Fibroblast of skin of left quadriceps (primary cell): ENCODE measurements around the gene SPO11.
A peak's percentile ranks its signal among the peaks of the same experiment; 100 is the strongest.

Experiments
- DNase-seq, 2 experiments: peaks; one replicate each; pipeline ENCODE4 v3.0.0-alpha.2; 2013; ENCODE audit warnings: low read depth in 2 of 2

Gene SPO11

GRCh38 chr20:57375652-57376230, 46.1 kb downstream of the SPO11 start:
- DNase-seq = no peak

- no peak for DNase-seq
Observed at GRCh38 chr20:57377350-57377749, 47.7 kb downstream of the SPO11 start.

- no peak for DNase-seq
Observed at GRCh38 chr20:57378107-57378506, 48.5 kb downstream of the SPO11 start.

GRCh38 chr20:57378646-57379262, 49.2 kb downstream of the SPO11 start:
- no peak for DNase-seq

GRCh38 chr20:57379263-57379647, 49.7 kb downstream of the SPO11 start:
- DNase-seq = no peak

- no peak for DNase-seq
Observed at GRCh38 chr20:57380081-57380750, 50.6 kb downstream of the SPO11 start.

- DNase-seq = peak in 1 of 2 experiments; percentile 36
Observed at GRCh38 chr20:57381596-57382503, 52.2 kb downstream of the SPO11 start.

- no peak for DNase-seq
Observed at GRCh38 chr20:57382516-57382915, 52.9 kb downstream of the SPO11 start.

- DNase-seq = no peak
Observed at GRCh38 chr20:57383447-57384347, 54.1 kb downstream of the SPO11 start.

GRCh38 chr20:57384486-57384885, 54.9 kb downstream of the SPO11 start:
- DNase-seq = no peak

- no peak for DNase-seq
Observed at GRCh38 chr20:57384953-57385761, 55.6 kb downstream of the SPO11 start.

- no peak for DNase-seq
Observed at GRCh38 chr20:57385940-57386339, 56.3 kb downstream of the SPO11 start.

- no peak for DNase-seq
Observed at GRCh38 chr20:57386762-57387161, 57.2 kb downstream of the SPO11 start.

- DNase-seq = no peak
Observed at GRCh38 chr20:57387463-57387862, 57.9 kb downstream of the SPO11 start.

GRCh38 chr20:57387945-57388371, 58.4 kb downstream of the SPO11 start:
- DNase-seq = no peak

GRCh38 chr20:57388953-57389694, 59.5 kb downstream of the SPO11 start:
- peak in 1 of 2 experiments; percentile 20 for DNase-seq

GRCh38 chr20:57389695-57390603, 60.3 kb downstream of the SPO11 start:
- DNase-seq = no peak
